Pericardium fibroblast (primary cell): ENCODE data around the gene BLOC1S2. TPM values are rescaled to one million over a fixed set of nuclear protein-coding genes. Genes with fewer than 3 reads are reported as not detected.

Source experiments
- total RNA-seq: library from RNA; depleted of rRNA; stranded (reverse); fragments of >200 nt; gene quantifications from 2 replicates; pipeline ENCODE4 v1.2.3, GENCODE V29; 2015

BLOC1S2 gene
- 31.9 and 38.5 TPM in 2 replicates for total RNA-seq

DNA sequence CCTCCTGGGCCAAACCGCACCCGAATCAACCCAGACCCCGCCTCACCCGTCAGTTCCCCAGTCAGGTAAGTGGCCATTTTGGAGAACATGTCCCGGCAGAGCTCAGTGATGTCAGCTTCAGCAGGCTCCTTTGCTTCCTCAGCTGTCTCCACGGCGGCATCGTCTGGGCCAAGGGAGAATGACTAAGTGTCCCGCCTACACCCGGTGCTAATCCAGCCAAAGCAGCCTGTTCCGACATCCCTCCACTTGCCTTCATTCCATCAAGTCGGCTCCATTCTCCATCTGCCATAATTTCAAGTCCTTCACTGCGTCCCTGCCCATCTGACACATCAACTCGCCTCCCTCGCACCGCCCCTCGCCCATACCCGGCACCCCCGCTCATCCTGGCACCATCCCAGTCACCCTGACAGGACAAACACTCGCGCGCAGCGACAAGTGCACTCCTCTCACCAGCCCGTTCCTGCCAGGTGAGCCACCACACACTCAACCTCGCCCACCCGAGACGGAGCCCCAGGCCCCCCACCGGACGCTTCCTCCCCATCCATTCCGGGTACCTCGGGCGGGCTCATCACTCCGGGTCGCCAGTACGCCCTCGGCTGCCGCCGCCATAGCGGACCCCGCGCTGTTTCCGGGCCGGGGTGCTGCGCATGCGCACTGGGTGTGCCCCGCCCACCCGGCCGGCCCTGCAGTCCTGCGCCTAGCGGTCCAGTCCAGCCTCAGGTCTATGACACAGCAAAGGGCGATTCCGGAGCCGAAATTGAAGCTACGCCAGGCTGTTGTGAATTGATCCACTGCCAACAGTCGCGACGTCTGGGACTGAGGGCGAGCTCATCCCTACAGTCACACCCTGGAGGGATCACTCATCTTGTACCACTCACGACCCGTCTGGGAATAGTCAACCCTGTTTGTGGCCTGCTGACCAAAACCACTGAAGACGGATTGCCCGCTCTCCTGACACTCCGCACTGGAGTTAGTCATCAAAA, at the start of gene BLOC1S2:
Gene BLOC1S2 (minus strand): TSS at position 630 of the 983 bp plus-strand sequence. CDS start 21 bp downstream, at position 609.

DNA sequence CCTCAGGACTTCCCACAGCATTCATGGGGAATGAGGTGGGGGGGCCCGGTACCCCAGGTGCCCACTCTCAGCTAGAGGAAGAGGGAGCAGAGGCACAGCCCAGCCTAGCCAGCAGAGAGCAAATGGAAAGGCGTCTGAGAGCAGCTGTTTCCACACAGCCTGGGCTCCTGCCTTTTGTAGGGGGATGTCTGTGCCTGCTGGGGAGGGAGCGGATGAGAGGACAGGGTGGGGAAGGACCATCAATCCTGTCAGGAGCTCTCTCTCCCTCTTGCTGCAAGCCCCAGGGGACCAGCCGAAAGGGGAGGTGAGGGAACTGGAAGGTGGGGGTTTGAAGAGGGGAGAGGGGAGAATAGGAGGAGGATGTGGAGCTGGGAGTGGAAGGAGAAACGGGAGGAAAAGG, 43.6 kb upstream of the BLOC1S2 start, which contains the start of gene PKD2L1:
Gene PKD2L1 (minus strand): TSS at position 150 of the 400 bp plus-strand sequence. CDS start 125 bp downstream, at position 25.

DNA sequence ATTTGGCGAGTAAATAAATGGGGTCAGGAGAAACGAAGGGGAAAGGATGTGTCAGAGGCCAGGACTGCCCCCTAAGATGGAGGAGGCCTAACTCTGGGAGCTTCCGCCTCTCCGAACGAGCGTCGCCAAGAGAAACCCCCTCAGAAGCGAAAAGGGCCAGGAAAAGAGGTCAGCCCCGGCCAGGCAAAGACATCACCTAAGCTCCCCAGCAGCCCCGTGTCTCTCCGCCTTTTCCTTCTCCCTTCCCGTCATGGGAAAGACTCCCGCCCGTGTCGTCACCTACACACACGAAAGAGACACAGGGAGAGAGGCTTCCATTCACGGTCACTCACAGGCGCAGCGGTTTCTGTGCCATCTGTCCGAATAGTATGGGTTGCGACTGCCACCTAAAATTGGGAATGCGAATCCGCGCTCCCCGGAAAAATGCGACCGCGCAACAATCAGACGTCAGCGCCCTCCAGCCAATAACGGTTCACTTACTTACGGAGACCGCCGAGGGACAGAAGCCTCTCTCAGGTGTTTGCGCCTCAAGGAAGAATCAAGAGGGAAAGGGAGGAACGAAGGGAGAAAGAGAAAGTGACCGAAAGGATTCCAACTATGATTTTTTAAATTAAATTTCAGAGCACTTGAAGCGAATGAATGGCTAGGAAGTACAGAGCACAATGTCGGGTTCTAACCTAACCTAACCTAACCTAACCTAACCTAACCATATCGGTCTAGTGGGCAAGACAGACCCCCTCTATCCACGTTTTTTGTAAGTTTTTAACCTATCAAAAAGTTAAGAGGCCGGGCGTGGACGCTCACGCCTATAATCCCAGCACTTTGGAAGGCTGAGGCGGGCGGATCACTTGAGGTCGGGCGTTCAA, 19.0 kb downstream of the BLOC1S2 start, which contains the start of gene CWF19L1:
Gene CWF19L1 (minus strand): TSS at position 400 of the 866 bp plus-strand sequence. CDS start 45 bp downstream, at position 355.

Other genes starting within 250 kb of the BLOC1S2 start
- gene CPN1, start 204.8 kb downstream of the BLOC1S2 start, total RNA-seq, result not detected in 2 replicates
- gene ERLIN1, start 100.7 kb downstream of the BLOC1S2 start, total RNA-seq, result 28.0 and 33.7 TPM in 2 replicates
- 7.1 and 15.5 TPM in 2 replicates for gene CHUK, start 57.1 kb downstream of the BLOC1S2 start, total RNA-seq
- gene CWF19L1, start 19.0 kb downstream of the BLOC1S2 start, total RNA-seq, result 12.0 and 15.4 TPM in 2 replicates
- gene PKD2L1, start 43.5 kb upstream of the BLOC1S2 start, total RNA-seq, result not detected in 2 replicates
- gene SCD, start 60.6 kb upstream of the BLOC1S2 start, total RNA-seq, result 343 and 463 TPM in 2 replicates
- gene WNT8B, start 176.3 kb upstream of the BLOC1S2 start, total RNA-seq, result not detected in 2 replicates
- 2.0 and 4.1 TPM in 2 replicates for gene SEC31B, start 233.2 kb upstream of the BLOC1S2 start, total RNA-seq
- 118 and 214 TPM in 2 replicates for gene NDUFB8, start 243.2 kb upstream of the BLOC1S2 start, total RNA-seq
- gene HIF1AN, start 249.3 kb upstream of the BLOC1S2 start, total RNA-seq, result 4.7 and 7.6 TPM in 2 replicates